AG08395 (cell line): ENCODE results near the gene XIRP2.
"Not testable (repeated sequence)": the region's sequence is repeated elsewhere in the genome, so short reads cannot be mapped to it uniquely, and the experiment has no call there.

Source experiments
- DNase-seq: peaks from one replicate; pipeline ENCODE4 v3.0.0; 2012; ENCODE audit warnings: mixed read lengths, low spot score

XIRP2 gene

GRCh38 chr2:167052825-167053224 lies 164.5 kb downstream of the XIRP2 start:
- no peak for DNase-seq

GRCh38 chr2:167054881-167055280 lies 166.6 kb downstream of the XIRP2 start:
- no peak for DNase-seq

GRCh38 chr2:167057446-167057845 lies 169.2 kb downstream of the XIRP2 start:
- no peak for DNase-seq

DNA sequence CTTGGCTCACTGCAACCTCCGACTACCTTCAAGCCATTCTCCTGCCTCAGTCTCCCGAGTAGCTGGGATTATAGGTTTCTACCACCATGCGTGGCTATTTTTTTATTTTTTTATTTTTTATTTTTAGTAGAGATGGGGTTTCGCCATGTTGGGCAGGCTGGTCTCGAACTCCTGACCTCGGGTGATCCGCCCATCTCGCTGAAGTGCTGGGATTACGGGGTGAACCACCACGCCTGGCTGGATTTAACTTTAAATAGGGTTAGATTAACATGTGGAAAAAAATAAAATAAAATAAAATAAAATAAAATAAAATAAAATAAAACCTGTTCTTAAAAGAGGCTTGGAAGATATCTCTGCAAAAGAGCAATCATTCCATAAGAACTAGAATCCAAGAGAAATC lies 170.9 kb downstream of the XIRP2 start:
- DNase-seq: no peak

- no peak for DNase-seq
Observed at GRCh38 chr2:167069855-167070254, 181.6 kb downstream of the XIRP2 start.

GRCh38 chr2:167075708-167076107 lies 187.4 kb downstream of the XIRP2 start:
- not testable (repeated sequence) for DNase-seq

DNA sequence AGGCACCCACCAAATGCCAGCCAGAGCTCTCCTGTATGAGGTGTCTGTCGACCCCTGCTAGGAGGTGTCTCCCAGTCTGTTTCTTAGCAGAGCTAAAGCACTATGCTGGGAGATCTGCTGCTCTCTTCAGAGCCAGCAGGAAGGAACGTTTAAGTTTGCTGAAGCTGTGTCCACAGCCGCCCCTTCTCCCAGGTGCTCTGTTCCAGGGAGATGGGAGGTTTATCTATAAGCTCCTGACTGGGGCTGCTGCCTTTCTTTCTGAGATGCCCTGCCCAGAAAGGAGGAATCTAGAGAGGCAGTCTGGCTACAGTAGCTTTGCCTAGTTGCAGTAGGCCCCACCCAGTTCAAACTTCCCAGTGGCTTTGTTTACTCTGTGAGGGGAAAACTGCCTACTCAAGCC lies 210.7 kb downstream of the XIRP2 start:
- DNase-seq: not testable (repeated sequence)

- no peak for DNase-seq
Observed at GRCh38 chr2:167100506-167100905, 212.2 kb downstream of the XIRP2 start.

DNA sequence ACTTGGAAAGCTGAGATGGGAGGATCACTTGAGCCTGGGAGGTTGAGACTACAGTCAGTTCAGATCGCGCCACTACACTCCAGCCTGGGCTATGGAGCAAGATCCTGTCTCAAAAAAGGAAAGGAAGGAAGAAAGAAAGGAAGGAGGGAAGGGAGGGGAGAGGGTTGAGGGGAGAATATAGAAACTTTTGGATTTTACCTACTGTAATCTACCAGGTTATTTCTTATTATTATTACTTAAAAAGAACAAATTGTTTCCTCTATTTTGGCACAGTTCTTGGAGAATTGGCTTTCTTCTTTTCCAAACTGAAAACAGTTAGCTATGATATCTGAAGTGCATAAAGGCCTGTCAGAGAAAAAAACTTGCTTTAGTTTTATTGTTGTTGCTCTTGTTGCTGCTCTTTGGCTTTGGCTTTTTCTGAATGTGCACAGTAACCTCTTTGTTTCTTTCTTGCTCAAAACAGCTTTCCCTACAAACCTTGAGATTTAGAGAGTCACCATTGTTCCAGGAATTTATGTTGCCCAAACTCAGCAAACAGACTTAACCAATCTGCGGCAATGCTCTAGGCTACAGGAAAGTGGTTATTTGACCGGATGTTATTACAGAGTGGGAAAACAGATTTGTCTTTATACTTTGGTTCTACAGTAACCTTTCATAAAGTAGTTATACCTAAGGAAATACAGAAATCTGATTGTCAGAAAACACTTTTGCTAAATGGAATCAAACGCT lies 214.9 kb downstream of the XIRP2 start:
- no peak for DNase-seq

GRCh38 chr2:167103757-167104133 lies 215.5 kb downstream of the XIRP2 start:
- no peak for DNase-seq

- no peak for DNase-seq
Observed at GRCh38 chr2:167104691-167105090, 216.4 kb downstream of the XIRP2 start.

DNA sequence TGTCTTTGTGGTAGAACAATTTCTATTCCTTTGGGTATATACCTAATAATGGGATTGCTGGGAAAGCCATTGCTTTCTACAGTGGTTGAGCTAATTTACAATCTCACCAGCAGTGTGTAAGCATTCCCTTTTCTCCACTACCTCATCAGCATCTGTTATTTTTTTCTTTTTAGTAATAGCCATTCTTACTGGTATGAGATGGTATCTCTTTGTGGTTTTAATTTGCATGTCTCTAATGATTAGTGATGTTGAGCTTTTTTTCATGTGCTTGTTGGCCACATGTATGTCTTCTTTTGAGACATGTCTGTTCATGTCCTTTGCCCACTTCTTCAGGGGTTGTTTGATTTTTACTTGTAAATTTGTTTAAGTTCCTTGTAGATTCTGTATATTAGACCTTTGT lies 221.4 kb downstream of the XIRP2 start:
- DNase-seq: not testable (repeated sequence)

GRCh38 chr2:167110345-167110744 lies 222.1 kb downstream of the XIRP2 start:
- DNase-seq: no peak

DNA sequence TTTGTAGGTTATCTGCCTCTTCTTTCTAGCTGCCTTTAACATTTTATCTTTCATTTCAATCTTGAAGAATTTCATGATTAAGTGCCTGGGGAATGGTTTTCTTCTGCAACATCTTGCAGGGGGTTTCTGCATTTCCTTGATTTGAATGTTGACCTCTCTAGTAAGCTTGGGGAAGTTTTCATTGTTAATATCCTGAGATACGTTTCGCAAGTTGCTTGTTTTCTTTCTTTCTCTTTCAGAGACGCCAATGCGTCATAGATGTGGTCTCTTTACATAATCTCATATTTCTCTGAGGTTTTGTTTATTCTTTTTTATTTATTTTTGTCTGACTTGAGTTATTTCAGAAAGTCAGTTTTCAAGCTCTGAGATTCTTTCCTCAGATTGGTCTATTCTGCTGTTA lies 225.7 kb downstream of the XIRP2 start:
- no peak for DNase-seq

GRCh38 chr2:167115541-167115940 lies 227.3 kb downstream of the XIRP2 start:
- DNase-seq: no peak

DNA sequence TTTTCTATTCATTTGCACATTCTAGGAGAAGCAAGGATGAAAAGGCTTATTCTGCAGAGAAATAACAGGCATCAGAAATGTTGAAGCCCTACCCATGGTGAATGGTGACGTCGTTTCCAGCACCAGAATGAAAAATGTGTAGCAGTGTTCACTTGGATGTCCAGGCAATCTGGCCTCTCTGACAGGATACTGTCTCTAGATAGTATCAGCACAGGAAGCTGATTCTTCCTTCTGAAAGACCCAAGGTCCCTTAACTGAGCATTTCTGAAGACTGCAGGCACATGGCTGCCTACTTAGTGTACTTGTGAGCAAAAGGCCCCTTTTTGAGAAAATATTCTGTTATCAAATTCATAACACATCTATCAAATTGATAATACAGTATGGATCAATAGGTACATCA lies 234.1 kb downstream of the XIRP2 start:
- no peak for DNase-seq

GRCh38 chr2:167126165-167126564 lies 237.9 kb downstream of the XIRP2 start:
- no peak for DNase-seq

DNA sequence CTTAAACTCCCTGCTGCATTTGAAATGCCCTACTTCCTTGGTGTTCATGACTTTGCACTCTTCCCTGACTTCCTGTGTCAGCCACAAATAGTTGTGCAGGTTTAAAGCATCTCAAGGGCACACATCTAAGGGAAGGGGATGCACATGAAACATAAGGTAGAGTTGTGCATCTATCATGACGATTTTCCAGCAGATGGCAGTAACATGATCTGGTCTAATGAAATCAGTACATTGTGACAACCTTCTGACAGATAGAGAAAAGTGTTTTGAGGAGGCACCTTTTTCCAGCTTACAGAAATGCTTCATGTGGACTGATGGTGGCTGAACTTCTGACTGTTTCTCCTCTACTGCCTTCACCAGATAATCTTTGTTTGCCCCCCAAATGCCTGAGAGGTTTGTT lies 238.9 kb downstream of the XIRP2 start:
- no peak for DNase-seq

GRCh38 chr2:167128130-167128529 lies 239.8 kb downstream of the XIRP2 start:
- DNase-seq: no peak

GRCh38 chr2:167132066-167132465 lies 243.8 kb downstream of the XIRP2 start:
- DNase-seq: no peak

- no peak for DNase-seq
Observed at GRCh38 chr2:167132906-167133555, 244.8 kb downstream of the XIRP2 start.

DNA sequence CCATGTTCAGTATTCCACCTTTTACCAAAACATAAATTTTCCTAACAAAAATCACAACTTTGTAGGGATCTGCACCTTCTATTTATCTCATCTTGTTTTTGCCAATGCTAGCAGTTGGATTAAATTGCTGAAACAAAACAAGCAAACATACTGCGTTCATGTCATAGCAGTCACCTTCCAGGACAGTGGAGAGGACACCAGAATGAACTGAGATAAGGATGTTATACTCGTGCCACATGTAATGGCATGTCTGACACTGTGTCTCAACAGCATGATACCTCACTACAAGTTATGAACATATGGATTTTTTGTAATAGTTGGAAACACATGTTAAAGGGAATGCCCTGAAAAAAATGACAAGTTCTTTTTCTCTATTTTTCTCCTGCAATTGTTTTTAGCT lies 245.3 kb downstream of the XIRP2 start:
- DNase-seq: no peak

GRCh38 chr2:167134381-167135072 lies 246.2 kb downstream of the XIRP2 start:
- no peak for DNase-seq
